Psoas muscle (tissue), 8 donors: Measurements from ENCODE around the gene R3HDM4. TPM values are rescaled to one million over a fixed set of nuclear protein-coding genes. Genes with fewer than 3 reads are reported as not detected.

ENCODE experiments used
- ATAC-seq, 4 donors: fragments of 200-7000 bp; cut with Tn5 transposase; one replicate each; pipeline ENCODE4 v1.9.1; 2020; ENCODE audit warnings: moderate library complexity in 3 of 4, mild to moderate bottlenecking in 2 of 4
- DNase-seq, 2 donors: peaks; one replicate each; pipeline ENCODE4 v3.0.0-alpha.2; 2020
- H3K27ac ChIP-seq: fragments of 200-600 bp; one replicate; pipeline ENCODE4 v1.8.0; 2022
- H3K27me3 ChIP-seq, 3 donors: fragments of 200-600 bp in 1 of 3; one replicate each; pipeline versions ENCODE4 v1.6.1 to v1.8.0; 2013 to 2022; ENCODE audit warnings: low read length in 2 of 3, mild to moderate bottlenecking in 2 of 3, moderate library complexity in 1 of 3; ENCODE audit not compliant: insufficient read depth in 3 of 3
- H3K36me3 ChIP-seq, 2 donors: fragments of 200-600 bp in 1 of 2; one replicate each; pipeline versions ENCODE4 v1.6.1 to v1.8.0; 2013 to 2022; ENCODE audit warnings: low read depth in 1 of 2, mild to moderate bottlenecking in 1 of 2, moderate library complexity in 1 of 2; ENCODE audit not compliant: insufficient read depth in 1 of 2
- H3K4me1 ChIP-seq: fragments of 200-600 bp; one replicate; pipeline ENCODE4 v1.8.0; 2022
- H3K4me3 ChIP-seq: fragments of 200-600 bp; one replicate; pipeline ENCODE4 v1.8.0; 2022; ENCODE audit warnings: mild to moderate bottlenecking
- H3K9me3 ChIP-seq: fragments of 200-600 bp; one replicate; pipeline ENCODE4 v1.8.0; 2022
- WGBS, 3 donors: extraction: QIAGEN DNeasy Blood & Tissue Kit; methylation state at CpG; one replicate each; pipeline versions ENCODE4 v1.1.6 to v1.1.7; 2013; 5-methylcytosine and 5-hydroxymethylcytosine counted together
- intact Hi-C, 2 donors: fragments of 100-400 bp; cut with DNase I; formaldehyde crosslinking; loops; one replicate each; pipeline versions ENCODE4 v1.11.0 to v1.14.2; 2022
- polyA plus RNA-seq, 3 donors: library from polyadenylated mRNA; stranded (reverse); fragments of 200-250 nt; gene quantifications; one replicate each; pipeline ENCODE4 v1.2.3, GENCODE V29; 2013
- total RNA-seq, 4 donors: library from RNA; stranded (reverse); fragmentation: NEBNext Ultra II Directional in 2 of 4; extraction: Animal tissue kit (Norgen Biotek cat#: 25700) in 2 of 4; gene quantifications; one replicate each; pipeline versions ENCODE4 v1.2.1 to v1.2.4, GENCODE V29; 2021 to 2023
- TF ChIP-seq, protein P1 (sequence below): fragments of 200-600 bp; IDR thresholded peaks from one replicate; pipeline ENCODE4 v1.8.0; 2022; ENCODE audit warnings: antibody characterized with exemption
- donor health status: healthy with polysubstance abuse.
- donor health status: DM: no; HTN: no; CAD: no; lungs with moderate emphysema.
- donor health status: Bipolar disorder and iron deficiency.
- donor health status: healthy.
- donor health status: DM: yes; HTN: yes; CAD: no.
- donor health status: DM: no; HTN: no; CAD: no.
- donor health status: DM: no; HTN: no; CAD: no.
- donor health status: DM: yes; HTN: yes; CAD: no.

The R3HDM4 gene
- total and polyA plus RNA-seq, 7 donors: 17.8 to 92.0 (median 51.0) TPM

DNA sequence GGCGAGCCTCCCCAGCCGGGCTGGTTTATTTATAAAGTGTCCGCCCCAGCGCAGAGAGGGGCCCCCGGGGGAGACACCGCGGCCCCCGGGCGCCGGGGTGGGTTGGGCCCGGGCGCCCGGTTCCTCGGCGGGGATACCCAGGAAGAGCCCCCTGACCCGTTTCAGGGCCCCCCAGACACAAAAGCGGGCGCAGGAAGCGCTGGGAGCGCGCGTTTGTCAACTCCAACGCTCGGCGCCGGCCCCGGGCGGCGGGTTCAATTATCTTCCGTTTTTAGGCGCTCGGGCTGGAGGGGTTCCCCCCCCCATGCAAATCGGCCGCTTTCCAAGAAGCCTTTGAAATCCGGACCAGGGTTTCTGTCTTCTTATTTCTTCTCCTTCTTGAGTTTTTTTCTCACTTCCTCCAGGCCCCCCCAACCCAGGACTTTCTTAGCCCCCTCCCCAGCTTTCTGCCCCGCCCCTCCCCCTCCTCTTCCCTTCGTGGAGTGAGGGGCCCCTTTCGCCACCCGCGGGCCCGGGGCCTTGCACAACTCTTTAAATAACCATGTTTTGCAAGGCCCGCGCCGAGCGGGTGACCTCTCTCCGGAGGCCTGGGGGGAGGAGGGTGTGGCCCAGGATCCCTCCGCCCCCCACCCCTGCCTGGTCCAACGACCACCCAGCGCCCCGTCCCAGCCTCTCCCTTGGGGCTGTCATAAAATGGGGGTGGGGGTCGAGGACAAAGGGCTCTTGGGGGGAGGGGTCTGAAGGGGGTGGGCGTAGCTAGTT, 13.8 kb upstream of the R3HDM4 start:
- TF ChIP-seq, protein P1, sequence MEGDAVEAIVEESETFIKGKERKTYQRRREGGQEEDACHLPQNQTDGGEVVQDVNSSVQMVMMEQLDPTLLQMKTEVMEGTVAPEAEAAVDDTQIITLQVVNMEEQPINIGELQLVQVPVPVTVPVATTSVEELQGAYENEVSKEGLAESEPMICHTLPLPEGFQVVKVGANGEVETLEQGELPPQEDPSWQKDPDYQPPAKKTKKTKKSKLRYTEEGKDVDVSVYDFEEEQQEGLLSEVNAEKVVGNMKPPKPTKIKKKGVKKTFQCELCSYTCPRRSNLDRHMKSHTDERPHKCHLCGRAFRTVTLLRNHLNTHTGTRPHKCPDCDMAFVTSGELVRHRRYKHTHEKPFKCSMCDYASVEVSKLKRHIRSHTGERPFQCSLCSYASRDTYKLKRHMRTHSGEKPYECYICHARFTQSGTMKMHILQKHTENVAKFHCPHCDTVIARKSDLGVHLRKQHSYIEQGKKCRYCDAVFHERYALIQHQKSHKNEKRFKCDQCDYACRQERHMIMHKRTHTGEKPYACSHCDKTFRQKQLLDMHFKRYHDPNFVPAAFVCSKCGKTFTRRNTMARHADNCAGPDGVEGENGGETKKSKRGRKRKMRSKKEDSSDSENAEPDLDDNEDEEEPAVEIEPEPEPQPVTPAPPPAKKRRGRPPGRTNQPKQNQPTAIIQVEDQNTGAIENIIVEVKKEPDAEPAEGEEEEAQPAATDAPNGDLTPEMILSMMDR: no peak
- WGBS, 3 donors: 1 to 2% (median 2%) methylated on average over 41 to 52 of the region's 52 CpGs
- H3K4me1 ChIP-seq: no peaks in the 10 kb centered on the region
- no peaks in the 10 kb centered on the region for H3K9me3 ChIP-seq
- intact Hi-C loops: loop anchor here in 1 of 2 donors (10.0 kb wide), 1 partner anchor 288 kb away; no protein-coding TSS in a partner anchor
- peak overlapping the region; percentile 74 for H3K27ac ChIP-seq
- DNase-seq (peak; percentile 82 to 86), ATAC-seq (peak in 1 of 4 donors; percentile 25)
- H3K27me3 ChIP-seq: no peaks in the 10 kb centered on the region
- H3K4me3 ChIP-seq: peak overlapping the region; percentile 94
- H3K36me3 ChIP-seq: no peaks in the 10 kb centered on the region

DNA sequence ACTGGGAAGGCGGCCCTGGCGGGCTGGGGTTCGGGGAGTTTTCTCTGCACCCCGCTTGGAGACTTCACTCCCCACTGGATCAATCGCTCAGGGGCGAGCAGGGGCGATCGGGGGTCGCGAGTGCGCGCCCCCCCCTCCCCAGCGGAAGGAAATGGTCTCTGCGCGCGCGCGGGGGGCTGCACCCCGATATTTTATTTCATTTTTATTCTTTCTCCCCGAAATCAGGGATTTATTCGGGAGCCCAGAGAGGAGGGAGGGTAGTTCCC, 13.2 kb upstream of the R3HDM4 start:
- no peaks in the 10 kb centered on the region for H3K36me3 ChIP-seq
- no peak for DNase-seq
- peaks cover 0 to 3% (median 0%) of the 10 kb centered on the region in 3 donors for H3K27me3 ChIP-seq
- peak overlapping the region; percentile 94 for H3K4me3 ChIP-seq
- TF ChIP-seq, protein P1: no peak
- ATAC-seq: no peak
- H3K9me3 ChIP-seq: no peaks in the 10 kb centered on the region
- WGBS, 3 donors: 0 to 1% (median 1%) methylated on average over 19 to 21 of the region's 21 CpGs
- intact Hi-C loops: loop anchor here in 1 of 2 donors (10.0 kb wide), 1 partner anchor 289 kb away; no protein-coding TSS in a partner anchor
- peak overlapping the region; percentile 74 for H3K27ac ChIP-seq
- no peaks in the 10 kb centered on the region for H3K4me1 ChIP-seq

DNA sequence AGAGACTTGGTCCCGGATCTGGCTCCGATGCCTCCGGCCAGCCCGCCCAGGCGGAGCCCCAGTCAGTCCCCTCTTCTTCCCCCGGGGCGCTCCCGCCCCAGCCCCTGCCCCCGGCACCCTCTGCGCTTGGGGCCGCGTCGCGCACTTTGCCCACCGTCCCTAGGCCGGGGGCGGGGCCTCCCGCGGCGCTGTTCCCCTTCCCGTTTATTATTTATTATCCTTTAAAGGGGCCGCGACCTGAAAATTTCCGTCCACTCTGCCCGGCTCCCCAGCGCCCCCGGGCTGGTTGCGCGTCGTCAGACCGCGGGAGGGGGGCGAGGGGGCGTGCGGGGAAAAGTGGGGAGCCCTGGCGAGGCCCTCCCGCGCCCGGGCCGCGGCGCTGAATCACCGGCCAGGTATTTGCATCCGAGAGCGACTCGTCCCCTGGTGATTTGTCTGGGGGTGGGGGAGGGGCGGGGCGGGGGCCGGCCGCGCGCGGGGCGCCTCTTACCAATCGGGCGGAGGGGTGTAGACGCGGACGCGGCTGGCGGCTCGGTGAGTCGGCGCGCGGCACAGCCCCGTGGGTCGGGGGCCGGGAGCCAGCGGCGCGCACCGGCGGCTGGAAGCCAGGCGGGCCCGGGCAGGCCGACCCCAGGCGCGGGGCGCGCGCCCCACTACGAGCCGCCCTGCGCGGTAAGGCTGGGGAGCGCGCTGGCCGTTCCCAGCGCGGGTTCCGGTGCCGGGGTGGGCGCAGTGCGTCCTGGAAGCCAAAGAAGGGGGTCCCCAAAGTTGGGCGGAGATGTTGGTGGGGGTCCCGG, 12.7 kb upstream of the R3HDM4 start, which contains the start of gene ARID3A:
ARID3A (plus strand) TSS at position 510 of the 797 bp plus-strand sequence. CDS start 3,494 bp downstream, outside the sequence.
- Histone ChIP-seq H3K4me1 (no peaks in the 10 kb centered on the region), H3K4me3 (peak within 1 kb of the TSS; percentile 94), H3K36me3 (no peaks in the 10 kb centered on the region), H3K27me3 (peaks cover 0 to 8% (median 0%) of the 10 kb centered on the region in 3 donors), H3K27ac (peak within 1 kb of the TSS; percentile 74), H3K9me3 (no peaks in the 10 kb centered on the region)
- 0 to 1% (median 0%) methylated on average over 60 to 97 of the region's 97 CpGs for WGBS, 3 donors
- TF ChIP-seq, protein P1: no peak
- intact Hi-C loops: loop anchor here in 1 of 2 donors (10.0 kb wide), 1 partner anchor 289 kb away; no protein-coding TSS in a partner anchor
- ATAC-seq (peak; percentile 81 to 88 (median 82)), DNase-seq (peak; percentile 82 to 89)

DNA sequence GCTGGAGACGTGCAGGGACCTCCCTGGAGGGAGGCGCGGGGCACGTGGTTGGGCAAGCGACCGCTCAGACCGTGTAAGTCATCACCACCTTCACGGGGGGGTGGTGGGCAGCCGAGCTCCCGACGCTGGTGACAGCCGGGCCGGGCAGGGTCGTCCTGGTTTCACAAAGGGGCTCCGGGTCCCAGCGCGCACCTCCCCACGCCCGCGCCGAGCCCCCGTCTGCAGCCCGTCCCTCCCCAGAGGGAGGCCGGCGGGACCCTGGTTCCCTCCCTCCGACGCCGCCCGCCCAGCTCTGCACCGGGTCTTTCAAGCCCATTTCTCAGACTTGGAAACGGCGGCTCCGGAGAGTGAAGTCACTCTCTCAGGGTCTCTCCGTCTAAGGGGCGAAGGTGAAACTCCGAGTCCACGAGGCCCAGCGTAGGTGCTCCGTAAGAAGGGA, 12.1 kb upstream of the R3HDM4 start:
- Histone ChIP-seq H3K9me3 (no peaks in the 10 kb centered on the region), H3K4me3 (peak overlapping the region; percentile 94), H3K4me1 (peaks cover 2% of the 10 kb centered on the region), H3K27ac (peak overlapping the region; percentile 74), H3K36me3 (no peaks in the 10 kb centered on the region), H3K27me3 (peaks cover 0 to 14% (median 2%) of the 10 kb centered on the region in 3 donors)
- intact Hi-C loops: loop anchor here in 1 of 2 donors (10.0 kb wide), 1 partner anchor 290 kb away; no protein-coding TSS in a partner anchor
- TF ChIP-seq, protein P1: no peak
- peak; percentile 54 to 70 (median 61) for ATAC-seq
- peak in 1 of 2 donors; percentile 70 for DNase-seq
- WGBS, 3 donors: 0 to 1% (median 0%) methylated on average over 12 to 39 of the region's 39 CpGs
